ENCODE results near the gene HOXC4. TPM values are rescaled to one million over a fixed set of nuclear protein-coding genes. Genes with fewer than 3 reads are reported as not detected.
A peak's percentile ranks its signal among the peaks of the same experiment; 100 is the strongest.

The HOXC4 gene
- total RNA-seq, 1 donor from 2014 or later, result 2.8 TPM

DNA sequence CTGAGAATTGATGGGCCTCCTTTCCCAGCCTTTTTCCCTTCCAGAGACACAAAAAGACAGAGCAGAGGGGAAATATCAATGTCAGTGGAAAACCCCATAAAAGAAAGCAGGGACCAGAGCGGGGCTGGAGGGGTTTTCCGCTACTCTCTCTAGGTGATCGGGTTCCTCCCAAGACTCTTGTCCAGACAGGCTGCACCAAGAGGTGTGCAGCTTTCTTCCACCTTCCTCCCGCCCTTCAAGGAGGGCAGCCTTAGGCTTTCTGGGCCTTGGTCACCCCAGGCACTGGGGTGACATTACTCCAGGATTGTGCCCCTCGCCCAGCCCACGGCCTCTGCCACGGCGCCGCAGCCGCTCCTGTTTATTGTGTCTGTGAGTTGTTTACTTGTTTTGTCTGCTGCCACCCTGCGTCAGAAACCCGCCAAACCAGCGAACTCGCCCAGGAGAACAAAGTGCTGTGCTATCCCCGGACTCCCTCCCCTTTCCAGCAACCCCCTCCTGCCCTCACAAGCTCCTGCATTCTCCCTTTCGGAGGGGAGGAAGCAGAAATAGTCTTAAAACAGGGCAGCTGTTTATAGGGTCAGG, 32.1 kb upstream of the HOXC4 start:
- TF ChIP-seq, protein P1, sequence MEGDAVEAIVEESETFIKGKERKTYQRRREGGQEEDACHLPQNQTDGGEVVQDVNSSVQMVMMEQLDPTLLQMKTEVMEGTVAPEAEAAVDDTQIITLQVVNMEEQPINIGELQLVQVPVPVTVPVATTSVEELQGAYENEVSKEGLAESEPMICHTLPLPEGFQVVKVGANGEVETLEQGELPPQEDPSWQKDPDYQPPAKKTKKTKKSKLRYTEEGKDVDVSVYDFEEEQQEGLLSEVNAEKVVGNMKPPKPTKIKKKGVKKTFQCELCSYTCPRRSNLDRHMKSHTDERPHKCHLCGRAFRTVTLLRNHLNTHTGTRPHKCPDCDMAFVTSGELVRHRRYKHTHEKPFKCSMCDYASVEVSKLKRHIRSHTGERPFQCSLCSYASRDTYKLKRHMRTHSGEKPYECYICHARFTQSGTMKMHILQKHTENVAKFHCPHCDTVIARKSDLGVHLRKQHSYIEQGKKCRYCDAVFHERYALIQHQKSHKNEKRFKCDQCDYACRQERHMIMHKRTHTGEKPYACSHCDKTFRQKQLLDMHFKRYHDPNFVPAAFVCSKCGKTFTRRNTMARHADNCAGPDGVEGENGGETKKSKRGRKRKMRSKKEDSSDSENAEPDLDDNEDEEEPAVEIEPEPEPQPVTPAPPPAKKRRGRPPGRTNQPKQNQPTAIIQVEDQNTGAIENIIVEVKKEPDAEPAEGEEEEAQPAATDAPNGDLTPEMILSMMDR (conservative IDR thresholded peaks at IDR 0.05; ENCODE audit: low read depth, low read length), result peak; percentile 49
- H3K4me3 ChIP-seq (ENCODE audit: low read depth, low read length), result peak overlapping the region; percentile 84

DNA sequence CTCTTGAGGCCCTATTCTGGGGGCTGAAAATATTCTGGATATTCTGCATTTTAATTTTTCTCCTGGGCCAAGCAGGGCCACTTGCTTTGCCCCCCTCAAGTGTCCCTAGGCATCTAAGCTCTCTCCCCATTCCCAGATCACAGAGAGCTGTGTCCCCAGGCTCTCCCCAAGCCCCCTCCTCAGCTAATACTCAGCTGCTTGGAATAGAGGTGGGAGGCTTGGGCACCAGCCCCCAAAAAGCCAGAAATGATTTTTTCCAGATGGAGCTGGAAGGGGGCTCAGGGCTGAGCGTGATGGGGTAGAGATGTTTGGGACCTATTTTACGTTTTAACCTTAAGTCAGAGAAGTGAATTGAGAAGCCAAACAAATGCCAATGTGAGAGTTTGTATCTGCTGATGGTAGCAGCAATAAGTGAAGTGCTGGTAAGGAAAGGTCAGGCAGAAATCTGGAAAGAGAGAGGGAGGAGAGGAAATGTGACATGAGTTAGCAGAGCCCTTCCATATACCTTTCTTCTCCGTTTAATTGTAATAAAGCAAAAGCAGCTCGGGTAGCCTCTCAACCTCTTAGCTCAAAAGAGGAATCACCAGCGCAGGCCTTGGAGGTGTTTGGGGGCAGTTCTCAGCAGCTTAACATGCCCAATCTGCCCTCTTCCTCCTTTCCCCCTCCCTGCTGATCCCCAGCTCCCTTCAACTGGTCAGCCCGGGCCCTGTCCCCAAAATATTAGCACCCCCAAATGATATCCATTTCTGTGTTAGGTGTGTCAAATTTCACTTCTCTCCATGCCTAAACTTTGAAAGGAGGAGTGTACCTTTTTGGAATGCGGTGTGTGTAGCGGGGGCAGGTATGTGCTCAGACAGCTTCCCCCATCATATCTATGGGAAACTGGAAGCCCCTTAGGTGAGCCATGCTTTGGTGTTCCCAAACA, 30.4 kb upstream of the HOXC4 start:
- no peak for DNase-seq (ENCODE audit: low read depth)

More for the DNA sequence above, 32.1 kb upstream of the HOXC4 start:
- DNase-seq (ENCODE audit: low read depth), result no peak

DNA sequence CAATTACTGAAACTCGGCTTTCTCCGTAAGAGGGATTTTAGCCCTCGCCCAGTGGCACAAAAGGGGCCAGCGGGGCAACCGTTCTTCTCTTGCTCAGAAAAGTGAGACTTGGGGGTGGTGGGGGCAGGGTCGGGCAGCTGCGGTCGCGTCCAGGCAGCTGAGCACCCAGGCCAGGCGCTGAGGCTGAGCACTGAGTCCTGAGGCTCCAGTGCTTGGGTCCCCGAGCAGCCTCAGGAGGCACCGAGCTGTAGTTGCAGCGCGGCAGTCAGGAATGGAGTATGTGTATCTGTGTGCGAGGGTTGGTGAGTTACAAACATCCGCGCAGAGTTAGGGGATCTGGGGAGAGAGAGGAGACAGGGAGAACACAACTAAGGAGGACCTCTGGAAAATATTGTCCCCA, 29.5 kb upstream of the HOXC4 start:
- H3K4me3 ChIP-seq (ENCODE audit: low read depth, low read length), result peak overlapping the region; percentile 27
- no peak for DNase-seq (ENCODE audit: low read depth)
- TF ChIP-seq, protein P1 (conservative IDR thresholded peaks at IDR 0.05; ENCODE audit: low read depth, low read length), result no peak

More for the DNA sequence above, 30.4 kb upstream of the HOXC4 start:
- TF ChIP-seq, protein P1 (conservative IDR thresholded peaks at IDR 0.05; ENCODE audit: low read depth, low read length), result no peak
- H3K4me3 ChIP-seq (ENCODE audit: low read depth, low read length), result peak overlapping the region; percentile 15

DNA sequence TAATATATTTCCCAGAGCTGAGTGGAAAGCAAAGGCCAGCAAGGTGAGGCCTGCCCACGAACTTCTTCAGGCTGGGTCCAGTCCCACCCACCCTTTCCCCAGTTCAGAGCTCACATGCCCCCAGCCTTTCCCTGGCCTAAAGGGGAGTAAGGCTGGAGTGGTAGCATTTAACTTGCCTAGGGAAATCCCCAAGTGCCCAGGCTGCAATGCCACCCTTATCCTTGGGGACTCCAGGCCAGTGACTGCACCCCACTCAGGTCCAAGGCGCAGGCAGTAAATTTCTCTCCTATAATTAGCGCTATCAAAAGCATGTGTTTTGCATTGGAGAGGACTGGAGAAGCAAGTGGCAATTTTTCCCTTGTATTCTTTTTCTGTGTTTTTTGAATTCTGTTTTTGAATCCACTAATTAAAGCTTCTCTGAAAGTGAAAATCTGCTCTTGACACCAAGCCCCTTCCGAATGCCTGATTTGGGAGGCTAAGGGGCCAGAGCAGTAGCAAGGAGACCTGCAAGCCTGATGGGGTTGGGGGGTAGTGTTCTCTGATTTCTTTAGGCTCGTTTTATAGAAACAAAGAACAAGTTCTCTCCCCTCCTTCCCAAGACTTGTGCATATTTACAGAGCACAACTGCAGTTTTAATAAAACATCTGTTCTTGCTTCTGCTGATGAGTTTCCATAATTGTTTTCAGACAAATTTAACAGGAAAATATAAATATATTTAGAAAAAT, 28.9 kb upstream of the HOXC4 start:
- TF ChIP-seq, protein P1 (conservative IDR thresholded peaks at IDR 0.05; ENCODE audit: low read depth, low read length), result no peak
- DNase-seq (ENCODE audit: low read depth), result no peak
- H3K4me3 ChIP-seq (ENCODE audit: low read depth, low read length), result no peak overlapping the region

DNA sequence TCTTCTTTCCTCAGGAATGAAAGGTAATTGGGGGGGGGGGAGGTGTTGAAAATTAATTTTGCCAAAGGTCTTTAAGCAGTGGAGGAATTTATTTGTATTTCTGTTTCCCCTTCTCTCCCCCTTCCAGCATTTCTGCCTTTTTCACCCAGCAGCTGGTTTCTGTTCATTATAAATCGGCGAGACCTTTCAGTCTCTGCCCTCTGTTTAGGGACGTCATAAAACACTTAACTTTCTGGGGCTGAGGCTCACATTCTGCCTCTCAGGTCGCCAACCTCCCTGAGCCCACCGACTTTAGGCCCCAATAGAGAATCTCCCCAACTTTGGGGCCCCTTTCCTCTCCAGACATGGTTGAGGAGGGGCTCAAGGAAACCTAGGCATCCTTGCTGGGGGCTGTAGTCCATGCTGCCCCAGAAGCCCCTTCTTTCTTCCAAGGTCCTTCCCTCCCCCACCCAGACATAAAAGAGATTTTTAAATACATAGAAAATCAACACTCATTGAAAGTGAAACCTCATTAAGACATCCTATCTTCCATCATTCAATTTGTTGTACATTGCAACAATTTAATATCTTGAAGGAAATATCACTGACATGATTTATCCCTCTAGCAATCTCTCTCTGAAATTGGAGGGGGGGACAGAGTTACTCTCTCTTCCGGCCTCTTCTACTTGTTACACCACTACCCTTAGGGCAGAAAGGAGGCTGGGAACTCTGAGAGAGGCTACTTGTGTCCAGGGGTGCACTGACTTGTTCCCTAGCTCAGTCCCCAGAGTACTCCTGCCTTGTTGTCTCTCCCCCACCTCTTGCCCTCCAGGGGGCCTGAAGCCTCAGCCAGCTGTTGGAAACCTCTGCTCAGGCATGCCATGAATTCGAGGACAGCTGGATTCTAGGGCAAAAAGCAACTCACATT, 27.9 kb upstream of the HOXC4 start:
- no peak overlapping the region for H3K4me3 ChIP-seq (ENCODE audit: low read depth, low read length)
- no peak for DNase-seq (ENCODE audit: low read depth)
- TF ChIP-seq, protein P1 (conservative IDR thresholded peaks at IDR 0.05; ENCODE audit: low read depth, low read length), result no peak

All from epithelial cell of proximal tubule (primary cell).